BE2C (cell line): Measurements from ENCODE around the gene PKNOX2.

Experiments
- DNase-seq: peaks from one replicate; pipeline ENCODE4 v3.0.0-alpha.2; 2020
- H3K27me3 ChIP-seq: fragments of 250-450 bp; sonication (Bioruptor Pico); 2 replicates; pipeline ENCODE4 v1.5.1; 2020; ENCODE audit warnings: mild to moderate bottlenecking
- H3K36me3 ChIP-seq: fragments of 250-450 bp; sonication (Bioruptor Pico); 2 replicates; pipeline ENCODE4 v1.5.1; 2020; ENCODE audit warnings: mild to moderate bottlenecking
- H3K4me1 ChIP-seq: fragments of 250-450 bp; sonication (Bioruptor Pico); 2 replicates; pipeline ENCODE4 v1.5.1; 2020
- H3K4me3 ChIP-seq: 2 replicates; pipeline ENCODE4 v1.5.1; 2011; ENCODE audit warnings: low read depth, low read length
- H3K9me3 ChIP-seq: fragments of 250-450 bp; sonication (Bioruptor Pico); 2 replicates; pipeline ENCODE4 v1.5.1; 2020
- CTCF ChIP-seq: IDR thresholded peaks from 2 replicates; pipeline ENCODE4 v1.5.1; 2012; ENCODE audit warnings: mild to moderate bottlenecking, low read depth, low read length

The PKNOX2 gene

GRCh38 chr11:125481531-125481930 lies 317.0 kb downstream of the PKNOX2 start:
- DNase-seq, result no peak
- peaks cover 26% of the 10 kb centered on the region for H3K27me3 ChIP-seq
- H3K36me3 ChIP-seq, result no peaks in the 10 kb centered on the region
- no peaks in the 10 kb centered on the region for H3K4me1 ChIP-seq
- no peak for TF ChIP-seq CTCF
- no peak overlapping the region for H3K4me3 ChIP-seq
- H3K9me3 ChIP-seq, result no peaks in the 10 kb centered on the region
